ENCODE results near the gene AGAP1. TPM values are rescaled to one million over a fixed set of nuclear protein-coding genes. Genes with fewer than 3 reads are reported as not detected.

Gene AGAP1
- total RNA-seq, 1 donor from 2014 or later = 21.1 TPM

GRCh38 chr2:235462415-235462790 lies 31.4 kb upstream of the AGAP1 start:
- no peak for DNase-seq (ENCODE audit: extremely low spot score in 2 of 2)
- intact Hi-C loops (cut with DNase I) = no loop called here
- Histone ChIP-seq H3K4me3 (no peak overlapping the region), H3K9me3 (no peaks in the 10 kb centered on the region), H3K27me3 (no peaks in the 10 kb centered on the region), H3K4me1 (no peaks in the 10 kb centered on the region), H3K27ac (no peak overlapping the region), H3K36me3 (no peaks in the 10 kb centered on the region)
- no peak for TF ChIP-seq POLR2A (IDR thresholded peaks at IDR 0.05)
- TF ChIP-seq CTCF (IDR thresholded peaks at IDR 0.05) = no peak
- no peak for TF ChIP-seq POLR2AphosphoS5 (IDR thresholded peaks at IDR 0.05; ENCODE audit: insufficient read depth in 1 of 2, low read depth in 1 of 2)

GRCh38 chr2:235463893-235464292 lies 29.9 kb upstream of the AGAP1 start:
- TF ChIP-seq POLR2AphosphoS5 (IDR thresholded peaks at IDR 0.05; ENCODE audit: insufficient read depth in 1 of 2, low read depth in 1 of 2) (no peak), CTCF (IDR thresholded peaks at IDR 0.05) (no peak), POLR2A (IDR thresholded peaks at IDR 0.05) (no peak)
- no peak for DNase-seq (ENCODE audit: extremely low spot score in 2 of 2)
- no peak overlapping the region for H3K27ac ChIP-seq
- H3K27me3 ChIP-seq = no peaks in the 10 kb centered on the region
- no peaks in the 10 kb centered on the region for H3K4me1 ChIP-seq
- no peaks in the 10 kb centered on the region for H3K36me3 ChIP-seq
- no peaks in the 10 kb centered on the region for H3K9me3 ChIP-seq
- H3K4me3 ChIP-seq = no peak overlapping the region
- intact Hi-C loops (cut with DNase I) = no loop called here

GRCh38 chr2:235467588-235467987 lies 26.3 kb upstream of the AGAP1 start:
- Histone ChIP-seq H3K36me3 (no peaks in the 10 kb centered on the region), H3K4me3 (no peak overlapping the region), H3K4me1 (no peaks in the 10 kb centered on the region), H3K27ac (no peak overlapping the region), H3K9me3 (no peaks in the 10 kb centered on the region), H3K27me3 (no peaks in the 10 kb centered on the region)
- intact Hi-C loops (cut with DNase I) = no loop called here
- no peak for DNase-seq (ENCODE audit: extremely low spot score in 2 of 2)
- TF ChIP-seq POLR2A (IDR thresholded peaks at IDR 0.05) = no peak
- TF ChIP-seq CTCF (IDR thresholded peaks at IDR 0.05) = no peak
- TF ChIP-seq POLR2AphosphoS5 (IDR thresholded peaks at IDR 0.05; ENCODE audit: insufficient read depth in 1 of 2, low read depth in 1 of 2) = no peak

GRCh38 chr2:235468978-235469655 lies 24.7 kb upstream of the AGAP1 start:
- no peaks in the 10 kb centered on the region for H3K27me3 ChIP-seq
- no peaks in the 10 kb centered on the region for H3K9me3 ChIP-seq
- no peak for TF ChIP-seq CTCF (IDR thresholded peaks at IDR 0.05)
- TF ChIP-seq POLR2AphosphoS5 (IDR thresholded peaks at IDR 0.05; ENCODE audit: insufficient read depth in 1 of 2, low read depth in 1 of 2) = peak in 1 of 2 donors; percentile 40
- TF ChIP-seq POLR2A (IDR thresholded peaks at IDR 0.05) = no peak
- no peak for DNase-seq (ENCODE audit: extremely low spot score in 2 of 2)
- intact Hi-C loops (cut with DNase I) = no loop called here
- H3K27ac ChIP-seq = peak overlapping the region; percentile 11
- H3K36me3 ChIP-seq = no peaks in the 10 kb centered on the region
- H3K4me1 ChIP-seq = no peaks in the 10 kb centered on the region
- no peak overlapping the region for H3K4me3 ChIP-seq

- no peak for DNase-seq (ENCODE audit: extremely low spot score in 2 of 2)
- Histone ChIP-seq H3K27me3 (no peaks in the 10 kb centered on the region), H3K9me3 (no peaks in the 10 kb centered on the region), H3K27ac (no peak overlapping the region), H3K36me3 (no peaks in the 10 kb centered on the region), H3K4me1 (no peaks in the 10 kb centered on the region), H3K4me3 (no peak overlapping the region)
- intact Hi-C loops (cut with DNase I) = no loop called here
- no peak for TF ChIP-seq POLR2AphosphoS5 (IDR thresholded peaks at IDR 0.05; ENCODE audit: insufficient read depth in 1 of 2, low read depth in 1 of 2)
- no peak for TF ChIP-seq POLR2A (IDR thresholded peaks at IDR 0.05)
- TF ChIP-seq CTCF (IDR thresholded peaks at IDR 0.05) = no peak
Observed at GRCh38 chr2:235471186-235471747, 22.6 kb upstream of the AGAP1 start.

All from vagina (tissue), 2 donors.